RCC 7860 (cell line): ENCODE results near the gene SMC1B.

Experiments used
- DNase-seq: peaks from one replicate; pipeline ENCODE4 v3.0.0-alpha.2; 2015; ENCODE audit warnings: low spot score
- FAIRE-seq: peaks from 2 replicates; lab custom pipeline; 2012; peaks lifted over from hg19 to GRCh38; lab: Jason Lieb, UNC

Gene SMC1B

DNA sequence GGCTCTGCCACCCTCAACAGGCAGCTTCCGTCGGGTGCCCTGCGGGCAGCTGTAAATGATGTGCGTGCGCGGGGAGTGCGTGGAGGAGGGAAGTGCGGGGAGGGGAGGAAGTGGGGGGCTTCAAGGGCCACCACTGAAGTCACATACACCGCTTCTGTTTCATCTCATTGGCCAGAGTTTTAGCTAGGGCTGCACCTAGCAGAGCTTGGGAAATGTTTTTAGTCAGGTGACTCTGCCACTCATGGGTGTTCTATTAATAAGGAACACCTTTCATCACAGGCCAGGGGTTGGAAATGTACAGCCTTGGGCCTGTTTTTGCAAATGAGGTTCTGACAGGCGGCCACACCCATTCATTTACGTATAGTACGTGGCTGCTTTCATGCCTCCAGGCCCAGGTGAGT is 89.1 kb downstream of the SMC1B start:
- no peak for DNase-seq
- FAIRE-seq: no peak

DNA sequence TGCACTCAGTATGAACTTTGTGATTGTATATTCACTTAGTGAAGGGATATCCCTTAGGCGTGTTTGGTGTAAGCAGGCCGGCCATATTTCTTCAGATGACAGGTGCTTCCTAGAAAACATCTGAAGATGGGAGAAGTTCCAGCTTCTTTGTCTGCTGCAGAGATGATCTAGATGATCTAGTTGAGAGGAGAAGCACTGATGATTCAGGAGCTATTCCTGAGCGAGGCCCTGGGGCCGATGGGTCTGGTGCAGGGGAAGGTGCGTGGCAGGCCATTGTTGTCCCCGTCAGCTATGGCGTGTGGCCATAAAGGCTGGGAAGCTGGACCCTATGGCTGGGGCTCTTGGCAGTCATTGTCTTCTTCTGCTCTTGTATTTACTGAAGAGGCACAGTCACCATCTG is 89.7 kb downstream of the SMC1B start:
- FAIRE-seq: no peak

DNA sequence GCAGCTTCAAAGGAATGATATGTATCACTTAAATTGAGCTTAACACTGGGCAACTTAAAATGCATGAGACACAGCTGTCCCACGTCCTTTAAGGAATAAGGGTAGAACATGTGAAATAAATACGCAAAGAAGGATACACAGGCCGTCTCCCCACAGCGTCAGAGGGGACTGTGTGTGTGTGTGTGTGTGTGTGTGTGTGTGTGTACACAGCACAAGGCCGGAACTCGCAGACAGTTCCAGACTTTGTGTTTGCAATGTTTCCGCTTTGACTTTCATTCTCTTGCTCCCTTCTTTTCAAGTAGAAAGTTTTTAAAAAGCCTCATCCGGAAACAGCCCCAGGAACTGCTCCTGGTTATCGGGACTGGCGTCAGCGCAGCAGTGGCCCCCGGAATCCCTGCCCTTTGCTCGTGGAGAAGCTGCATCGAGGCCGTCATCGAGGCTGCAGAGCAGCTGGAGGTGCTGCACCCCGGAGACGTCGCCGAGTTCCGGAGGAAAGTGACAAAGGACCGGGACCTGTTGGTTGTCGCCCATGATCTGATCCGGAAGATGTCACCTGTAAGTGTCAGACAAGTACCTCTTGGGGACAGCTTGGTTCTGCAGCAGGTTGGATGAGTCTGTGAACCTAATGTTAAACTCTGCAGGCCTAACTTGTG is 90.4 kb downstream of the SMC1B start:
- FAIRE-seq (no peak), DNase-seq (no peak)

More for the DNA sequence above, 89.7 kb downstream of the SMC1B start:
- DNase-seq: no peak

DNA sequence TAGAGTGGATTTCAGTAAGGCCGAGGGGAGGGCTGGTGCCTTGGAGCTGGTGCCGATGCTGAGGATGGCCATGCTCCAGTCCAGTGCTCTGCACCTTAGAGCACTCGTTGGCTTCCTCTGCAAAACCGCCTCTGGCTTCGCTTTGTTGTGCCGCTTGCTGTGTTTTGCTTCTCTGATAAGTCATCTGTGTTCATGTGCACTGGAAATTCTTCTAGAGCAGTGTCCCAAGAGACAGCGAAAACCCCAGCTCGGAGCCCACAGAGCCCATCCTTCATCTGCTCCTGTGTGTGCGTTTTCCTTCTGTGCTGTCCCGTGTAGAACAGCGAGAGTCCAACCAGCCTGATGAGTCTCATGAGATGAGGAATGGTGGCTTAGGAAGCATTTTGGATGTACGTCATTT is 91.6 kb downstream of the SMC1B start:
- FAIRE-seq: no peak
- no peak for DNase-seq

DNA sequence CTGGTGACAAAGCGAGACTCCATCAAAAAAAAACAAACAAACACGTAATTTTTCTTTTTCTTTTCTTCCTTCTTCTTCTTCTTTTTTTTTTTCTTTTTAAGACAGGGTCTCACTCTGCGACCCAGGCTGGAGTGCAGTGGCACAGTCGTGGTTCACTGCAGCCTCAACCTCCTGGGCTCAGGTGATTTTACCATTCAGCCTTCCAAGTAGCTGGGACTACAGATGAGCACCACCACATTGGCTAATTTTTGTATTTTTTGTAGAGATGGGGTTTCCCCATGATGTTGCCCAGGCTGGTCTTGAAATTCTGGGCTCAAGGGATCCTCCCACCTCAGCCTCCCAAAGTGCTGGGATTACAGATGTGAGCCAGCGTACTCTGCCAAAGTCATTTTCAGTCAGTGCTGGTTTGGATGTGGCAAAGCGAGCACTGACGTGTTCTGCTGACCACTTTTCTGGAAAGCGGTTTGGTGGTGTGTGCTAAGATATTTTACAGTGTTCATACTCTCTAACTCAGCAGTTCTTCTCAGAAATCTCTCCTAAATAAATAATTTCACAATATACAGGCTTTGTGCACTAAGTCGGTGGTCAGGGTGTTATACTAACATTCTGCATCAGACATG is 92.9 kb downstream of the SMC1B start:
- DNase-seq (no peak), FAIRE-seq (no peak)

DNA sequence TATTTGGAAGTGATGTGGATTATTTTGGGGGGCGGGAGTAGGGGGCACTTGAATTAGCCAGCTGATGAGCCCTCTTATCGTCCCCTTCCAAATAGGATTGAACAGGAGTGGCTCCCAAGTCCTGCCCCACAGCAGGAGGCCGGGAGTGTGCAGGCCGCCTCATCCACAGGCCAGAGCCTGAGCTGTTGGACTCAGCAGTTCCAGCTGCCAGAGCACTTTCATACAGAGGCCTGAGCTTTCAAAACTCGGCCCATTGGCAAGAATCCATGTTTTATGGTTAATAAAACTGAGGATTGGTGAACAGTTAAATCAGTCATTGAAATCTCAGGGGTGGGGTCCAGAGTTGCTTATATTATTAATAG is 94.1 kb downstream of the SMC1B start:
- DNase-seq (no peak), FAIRE-seq (no peak)

DNA sequence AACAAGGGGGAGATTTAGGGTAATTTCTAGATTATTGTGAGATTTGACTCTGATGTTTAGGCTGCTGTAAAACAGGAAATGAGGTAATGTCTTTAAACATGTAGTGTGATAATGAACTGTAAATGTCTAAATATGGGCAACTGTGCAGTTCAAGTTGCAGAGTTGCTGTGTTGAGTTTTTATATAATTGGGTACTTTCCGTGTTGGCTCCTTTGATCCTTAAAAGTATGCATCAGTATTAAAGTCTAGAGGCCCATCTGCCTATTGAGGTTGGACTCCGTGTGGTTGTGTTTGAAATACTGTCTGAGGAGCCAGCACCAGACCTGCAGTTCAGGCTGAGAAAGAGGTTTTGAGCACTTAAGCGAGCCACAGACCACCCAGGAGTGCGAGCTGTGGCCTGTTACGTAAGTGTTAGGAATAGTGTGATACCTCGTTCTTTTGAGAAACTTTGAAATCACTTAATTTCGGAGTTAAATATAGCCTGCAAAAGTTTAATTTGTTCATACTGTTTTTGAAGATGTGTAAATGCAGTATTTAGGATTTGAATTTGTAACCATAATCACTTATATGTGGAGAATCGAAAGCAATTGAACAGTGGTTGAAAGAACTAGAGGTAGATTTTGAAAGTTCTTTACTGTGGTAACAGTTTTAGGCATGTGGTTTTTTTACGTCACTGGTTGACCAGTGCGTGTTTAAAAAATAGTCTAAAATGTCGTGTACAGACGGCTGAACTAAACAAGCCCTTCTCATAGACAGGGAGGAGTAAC is 94.7 kb downstream of the SMC1B start:
- no peak for DNase-seq
- no peak for FAIRE-seq

DNA sequence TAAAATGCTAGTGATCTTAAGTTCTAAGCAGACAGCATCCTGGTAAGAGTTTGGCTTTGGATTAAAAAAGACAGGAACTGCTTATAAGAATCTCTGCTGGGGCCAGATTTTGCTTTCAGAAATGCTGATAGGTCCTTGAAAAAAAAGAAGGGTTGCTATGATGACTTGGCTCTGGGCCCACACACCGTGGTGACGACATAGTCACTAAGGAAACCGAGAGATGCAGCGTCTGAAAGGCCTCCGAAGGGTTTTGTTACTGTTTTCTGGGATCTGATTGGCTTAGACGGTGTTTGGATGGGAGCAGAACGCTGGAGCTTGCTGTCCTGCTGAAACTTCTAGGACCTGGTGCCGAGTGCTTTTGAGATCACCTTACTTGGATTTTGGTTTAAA is 95.2 kb downstream of the SMC1B start:
- no peak for FAIRE-seq
- peak; percentile 31 for DNase-seq

DNA sequence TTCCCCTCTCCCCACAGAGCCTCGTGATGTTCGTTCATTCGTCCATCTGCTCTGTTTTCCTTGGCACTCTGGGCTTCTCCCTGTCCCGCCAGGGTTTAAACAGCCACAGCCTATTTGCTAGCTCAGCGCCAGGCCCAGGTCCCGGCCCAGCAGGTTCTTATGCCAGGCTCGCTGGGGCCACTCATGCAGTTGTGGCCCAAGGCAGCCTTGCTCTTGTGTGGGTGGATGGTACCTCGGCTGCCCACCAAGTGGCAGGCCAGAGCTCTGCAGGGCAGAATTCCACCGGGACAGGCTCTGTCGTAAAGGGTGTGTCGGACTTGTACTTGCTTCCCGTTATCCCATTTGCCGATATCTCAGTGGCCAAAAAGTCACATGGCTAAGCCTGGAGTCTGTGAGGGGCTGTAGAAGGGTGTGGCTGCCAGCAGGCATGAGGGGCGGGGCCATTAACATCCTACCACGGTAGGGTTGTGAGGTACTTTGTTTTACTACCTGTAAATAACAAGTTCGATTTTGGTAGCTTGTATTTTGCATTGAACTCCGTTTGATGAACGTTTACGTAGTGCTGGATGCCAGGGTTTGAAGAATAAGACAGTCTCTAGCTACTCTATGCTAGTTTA is 95.7 kb downstream of the SMC1B start:
- FAIRE-seq (no peak), DNase-seq (no peak)

DNA sequence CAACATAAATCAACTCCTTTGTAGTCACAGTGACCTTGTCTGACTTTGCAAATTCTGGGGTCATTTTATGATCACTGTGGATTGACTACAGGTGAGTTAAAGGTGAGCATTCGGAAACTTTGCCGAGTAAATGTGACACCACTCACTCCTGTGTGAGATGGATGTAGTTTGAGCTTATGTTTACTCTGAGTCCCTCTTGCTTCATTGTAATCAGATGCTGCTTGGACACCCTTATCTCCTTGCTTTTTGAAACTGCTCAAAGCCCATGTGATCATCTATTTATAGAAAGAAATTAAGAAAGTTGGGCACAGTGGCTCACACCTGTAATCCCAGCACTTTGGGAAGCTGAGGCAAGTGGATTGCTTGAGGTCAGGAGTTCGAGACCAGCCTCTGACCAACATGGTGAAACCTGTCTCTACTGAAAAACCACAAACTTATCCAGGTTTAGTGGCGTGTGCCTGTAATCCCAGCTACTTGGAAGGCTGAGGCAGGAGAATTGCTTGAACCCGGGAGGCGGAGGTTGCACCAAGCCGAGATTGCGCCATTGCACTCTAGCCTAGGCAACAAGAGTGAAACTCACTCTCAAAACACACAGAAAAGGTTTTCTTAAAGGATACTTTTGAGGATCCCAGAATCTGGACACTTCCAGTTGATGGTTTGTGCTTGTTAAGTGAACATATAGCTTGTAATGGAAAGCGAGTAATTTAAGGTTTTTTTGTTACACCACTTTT is 96.4 kb downstream of the SMC1B start:
- no peak for DNase-seq

DNA sequence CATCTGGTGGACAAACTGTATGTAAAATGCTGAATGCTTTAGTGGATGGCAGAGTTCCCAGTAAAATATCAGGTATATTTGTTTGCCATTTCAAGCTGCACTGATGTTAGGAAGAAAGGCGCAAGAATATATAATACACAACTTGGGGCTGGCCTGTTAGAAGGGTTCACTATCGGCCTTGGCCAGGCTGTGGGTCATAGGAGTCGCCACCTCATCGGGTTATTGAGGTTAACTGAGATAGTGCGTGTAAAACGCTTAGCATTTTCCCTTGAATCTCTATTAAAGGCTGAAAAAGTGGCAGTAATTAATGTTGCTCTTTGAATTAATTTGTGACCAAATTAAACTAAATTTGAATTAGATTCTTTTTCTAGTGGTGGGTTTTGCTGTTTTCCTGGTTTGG is 98.6 kb downstream of the SMC1B start:
- DNase-seq (no peak), FAIRE-seq (no peak)

More for the DNA sequence above, 96.4 kb downstream of the SMC1B start:
- no peak for FAIRE-seq

DNA sequence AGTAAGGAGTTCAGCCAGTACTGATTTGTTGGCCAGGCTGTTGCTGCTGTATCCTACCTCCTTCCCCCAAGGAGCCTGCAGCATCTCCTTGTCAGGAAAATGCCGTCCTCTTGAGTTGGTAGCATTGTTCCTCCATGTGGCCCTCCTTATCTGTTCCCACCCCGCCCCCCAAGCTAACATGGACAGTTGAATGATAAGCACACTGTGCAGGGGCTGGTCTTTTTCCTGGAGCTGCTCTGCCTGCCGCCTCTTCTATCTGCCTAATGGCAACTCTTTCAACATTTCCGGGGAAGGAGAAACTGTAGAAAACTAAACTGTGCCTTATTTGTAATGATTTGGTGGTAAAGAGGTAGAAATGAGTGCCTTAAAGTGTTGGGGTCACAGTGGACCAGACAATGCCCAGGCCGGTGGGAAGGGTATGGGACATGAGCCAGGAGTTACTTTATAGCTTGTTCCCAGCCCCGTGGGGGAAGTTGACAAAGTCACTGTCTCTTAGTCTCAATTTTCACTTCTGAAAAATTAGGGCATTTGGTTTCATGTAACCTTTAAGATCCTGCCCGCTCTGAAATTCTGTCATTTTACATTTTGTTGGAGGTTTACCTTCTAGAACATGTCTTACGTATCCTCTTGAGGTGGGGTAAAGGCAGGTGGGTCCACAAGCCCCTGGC is 99.2 kb downstream of the SMC1B start:
- no peak for DNase-seq
- no peak for FAIRE-seq

DNA sequence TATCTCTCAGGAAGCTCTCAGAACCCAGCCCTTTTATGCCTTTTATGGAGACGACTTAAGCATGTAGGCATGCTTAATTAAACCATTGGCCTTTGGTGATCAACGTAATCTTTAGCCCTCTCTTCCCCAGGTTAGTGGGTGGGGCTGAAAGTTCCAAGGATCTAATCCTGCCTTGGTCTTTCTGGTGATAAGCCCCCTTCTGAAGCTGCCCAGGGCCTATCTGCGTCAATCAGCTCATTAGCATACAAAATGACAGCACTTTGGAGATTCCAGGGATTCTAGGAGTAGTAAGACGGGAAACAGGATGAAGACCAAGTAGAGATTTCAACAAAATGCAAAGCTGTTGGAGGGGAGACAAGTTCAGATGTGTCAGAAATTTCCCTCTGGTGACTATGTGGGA is 100.5 kb downstream of the SMC1B start:
- no peak for DNase-seq
- no peak for FAIRE-seq

DNA sequence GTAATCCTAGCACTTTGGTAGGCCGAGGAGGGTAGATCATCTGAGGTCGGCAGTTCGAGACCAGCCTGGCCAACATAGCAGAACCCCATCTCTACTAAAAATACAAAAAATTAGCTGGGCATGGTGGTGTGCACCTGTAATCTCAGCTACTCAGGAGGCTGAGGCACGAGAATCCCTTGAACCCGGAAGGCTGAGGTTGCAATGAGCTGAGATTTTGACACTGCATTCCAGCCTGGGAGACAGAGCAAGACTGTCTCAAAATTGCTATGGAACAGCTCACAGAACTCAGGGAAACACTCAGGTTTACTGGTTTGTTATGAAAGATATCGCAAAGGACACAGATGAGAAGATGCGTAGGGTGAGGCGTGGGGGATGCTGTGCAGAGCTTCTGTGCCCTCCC is 101.0 kb downstream of the SMC1B start:
- DNase-seq (no peak), FAIRE-seq (no peak)

DNA sequence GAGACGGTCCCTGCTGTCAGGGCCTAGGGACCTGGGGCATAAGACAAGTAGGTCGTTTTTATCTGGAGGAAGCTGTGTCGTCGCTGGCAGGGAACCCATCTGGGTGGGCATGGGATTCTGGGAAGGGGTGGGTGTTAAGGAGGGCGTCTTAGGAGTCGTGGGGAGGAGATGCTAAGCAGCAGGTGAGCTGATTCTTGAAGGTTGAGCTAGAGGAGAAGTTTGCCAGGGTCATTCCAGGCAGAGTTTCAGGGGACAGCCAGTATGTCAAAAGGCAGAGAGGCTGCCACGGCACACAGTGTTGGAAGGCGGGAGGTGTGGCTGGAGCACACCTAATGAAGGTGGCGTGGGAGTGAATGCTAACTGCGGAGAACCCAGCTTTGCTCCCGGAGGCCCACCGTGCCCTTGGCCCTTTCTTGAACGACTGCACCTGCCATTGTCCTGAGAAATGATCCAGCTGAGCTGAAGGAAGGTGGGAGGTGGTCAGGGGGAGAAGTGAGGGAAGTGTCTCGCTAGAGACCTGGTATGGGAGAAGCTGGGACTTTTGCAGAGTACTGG is 102.3 kb downstream of the SMC1B start:
- DNase-seq: no peak
- FAIRE-seq: no peak

DNA sequence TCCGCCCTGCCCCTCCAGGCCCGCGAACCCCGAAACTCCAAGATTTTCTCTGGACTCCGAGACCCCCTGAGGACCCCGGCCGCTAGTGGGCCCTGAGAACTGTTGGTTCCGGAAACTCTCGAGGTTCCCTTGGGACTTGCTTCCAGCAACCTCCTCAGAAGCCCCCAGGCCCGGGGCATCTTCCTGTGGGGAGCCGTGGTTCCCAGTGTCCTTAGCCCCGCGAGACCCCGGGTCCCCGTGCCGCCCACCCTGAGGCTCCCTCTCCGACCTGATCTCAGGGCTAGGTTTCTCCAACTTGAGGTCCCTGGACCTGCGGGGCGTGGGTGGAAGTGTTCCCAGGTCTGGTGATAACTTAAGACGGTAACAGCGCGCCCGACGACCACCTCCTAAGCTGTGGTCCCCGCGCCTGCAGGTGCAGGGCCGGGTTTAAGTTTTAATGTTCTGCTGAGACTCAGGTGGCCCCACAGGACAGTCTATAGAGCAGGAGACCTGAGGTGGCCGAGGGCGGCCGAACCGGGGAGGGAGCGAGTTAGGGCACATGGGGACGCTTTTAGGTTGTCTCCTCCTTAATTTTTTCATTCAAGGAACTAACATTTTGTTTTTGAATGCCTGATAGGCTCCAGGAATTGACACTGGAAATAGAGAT is 102.9 kb downstream of the SMC1B start:
- FAIRE-seq (no peak), DNase-seq (no peak)

DNA sequence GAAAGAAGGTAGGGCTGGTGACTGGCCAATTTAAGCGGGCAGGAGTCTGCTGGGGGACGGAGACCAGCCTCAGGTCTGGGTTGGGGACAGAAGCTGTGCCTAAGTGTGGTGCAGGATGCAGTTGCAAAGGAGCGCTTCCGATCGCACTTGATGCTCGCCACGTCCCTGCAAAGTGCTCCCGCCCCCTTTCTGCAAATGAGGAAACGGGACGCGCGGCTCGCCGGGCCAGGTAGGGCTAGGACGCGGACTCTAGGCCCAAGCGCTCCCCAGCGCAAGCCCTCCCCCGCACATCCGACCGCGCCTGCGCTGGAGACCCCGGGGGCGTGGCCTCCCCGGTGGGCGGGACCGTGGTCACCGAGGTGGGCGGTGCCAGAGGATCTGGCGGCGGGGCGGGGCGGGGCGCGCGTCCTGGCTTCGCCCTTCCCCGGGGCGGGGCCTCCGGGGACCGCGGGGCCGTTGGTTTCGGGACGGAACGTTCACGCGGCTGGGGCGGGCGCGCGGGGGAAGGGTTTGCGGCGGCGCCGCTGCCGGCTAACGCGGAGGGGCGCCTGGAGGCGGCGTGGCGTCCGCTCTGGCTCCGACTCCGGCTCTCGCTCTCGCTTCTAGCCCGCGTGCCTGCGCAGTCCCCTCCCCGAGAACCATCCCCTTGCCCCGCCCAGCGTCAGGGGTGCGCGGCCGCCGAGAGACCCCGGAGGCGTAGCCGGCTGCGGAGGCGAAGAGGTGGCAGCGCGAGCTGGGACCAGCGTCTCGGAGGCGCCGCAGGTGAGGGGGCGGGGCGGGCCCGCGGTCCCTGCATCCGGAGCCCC is 103.8 kb downstream of the SMC1B start, which contains the start of gene FAM118A:
Gene FAM118A (plus strand): TSS at position 513 of the 806 bp plus-strand sequence. CDS start 12,446 bp downstream, outside the sequence.
- FAIRE-seq: no peak
- peak; percentile 80 for DNase-seq

DNA sequence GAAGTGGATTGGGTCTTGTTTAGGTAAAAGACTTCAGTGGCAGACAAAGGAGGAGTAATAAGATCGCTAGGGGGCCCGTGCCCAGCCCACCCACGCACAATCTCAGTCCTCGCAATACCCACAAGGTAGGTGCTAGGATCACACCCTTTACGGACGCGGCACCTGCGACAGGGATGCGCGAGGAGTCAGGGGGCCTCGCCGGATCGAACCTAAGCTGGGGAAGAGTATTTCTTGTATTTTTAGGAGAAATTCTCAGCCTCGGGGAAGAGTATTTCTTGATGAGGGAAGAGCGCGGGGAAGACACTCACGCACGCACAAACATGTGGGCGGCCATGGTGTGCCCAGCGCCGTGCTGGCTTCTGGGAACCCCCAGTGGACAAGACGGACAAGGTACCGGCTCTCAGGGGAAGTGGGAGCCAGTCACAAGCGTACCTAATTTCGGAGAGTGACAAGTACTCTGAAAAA is 104.4 kb downstream of the SMC1B start:
- DNase-seq: no peak
- FAIRE-seq: no peak
